IMR-90 (cell line): Measurements from ENCODE around the gene ATG7. TPM values are rescaled to one million over a fixed set of nuclear protein-coding genes. Genes with fewer than 3 reads are reported as not detected.

ENCODE experiments used
- ATAC-seq: fragments of 200-7000 bp; cut with Tn5 transposase; 2 replicates; pipeline ENCODE4 v1.9.1; 2020; ENCODE audit warnings: low read depth, mild to moderate bottlenecking, moderate library complexity
- BruUV-seq: library from RNA; stranded (reverse); fragments of 400-500 nt; replicated peaks from 2 replicates; lab custom pipeline; 2021; lab: Mats Ljungman, UMichigan
- CTCF ChIA-PET: fragments of 300-600 bp; formaldehyde crosslinking; extraction: SDS; loops from one replicate; lab custom pipeline; 2021; ENCODE audit warnings: antibody characterized with exemption; lab: Yijun Ruan, JAX
- POLR2A ChIA-PET: fragments of 300-600 bp; sonication (Branson Sonifier 250); formaldehyde crosslinking; loops from one replicate; lab custom pipeline; 2022; ENCODE audit warnings: antibody characterized with exemption; ENCODE audit not compliant: unreplicated experiment; lab: Charles Lee
- DNase-seq: peaks from one replicate; pipeline ENCODE4 v3.0.0; 2013
- H2AFZ ChIP-seq: replicated peaks from 2 replicates; pipeline ENCODE3; 2013; ENCODE audit warnings: low read length, mild to moderate bottlenecking; ENCODE audit not compliant: poor library complexity
- H2AK5ac ChIP-seq: 2 replicates; pipeline ENCODE4 v1.6.1; 2013; ENCODE audit warnings: low read depth, low read length, inconsistent platforms
- H2AK9ac ChIP-seq: replicated peaks from 2 replicates; pipeline ENCODE3; 2013; ENCODE audit warnings: mild to moderate bottlenecking, low read depth, low read length, moderate library complexity; ENCODE audit not compliant: poor library complexity
- H2BK120ac ChIP-seq: 2 replicates; pipeline ENCODE4 v1.6.1; 2013; ENCODE audit warnings: low read depth, low read length, inconsistent platforms
- H2BK15ac ChIP-seq: 3 replicates; pipeline ENCODE4 v1.6.1; 2013; ENCODE audit warnings: low read depth, low read length, inconsistent platforms
- H2BK20ac ChIP-seq: 2 replicates; pipeline ENCODE4 v1.6.1; 2013; ENCODE audit warnings: low read depth, mild to moderate bottlenecking, inconsistent platforms, low read length, moderate library complexity
- H2BK5ac ChIP-seq: 2 replicates; pipeline ENCODE4 v1.6.1; 2013; ENCODE audit warnings: mild to moderate bottlenecking, low read depth, low read length, inconsistent platforms; ENCODE audit not compliant: poor library complexity, severe bottlenecking
- H3K14ac ChIP-seq: replicated peaks from 2 replicates; pipeline ENCODE4 v1.6.1; 2013; ENCODE audit warnings: low read depth, low read length, inconsistent platforms
- H3K18ac ChIP-seq: 2 replicates; pipeline ENCODE4 v1.6.1; 2013; ENCODE audit warnings: low read depth, low read length, control low read depth
- H3K23ac ChIP-seq: 2 replicates; pipeline ENCODE4 v1.6.1; 2013; ENCODE audit warnings: low read depth, low read length, inconsistent platforms
- H3K27ac ChIP-seq: 2 replicates; pipeline ENCODE4 v1.5.1; 2013; ENCODE audit warnings: mild to moderate bottlenecking, control low read depth, low read length; ENCODE audit not compliant: insufficient read depth
- H3K27me3 ChIP-seq: 2 replicates; pipeline ENCODE4 v1.6.1; 2013; ENCODE audit warnings: low read length; ENCODE audit not compliant: control insufficient read depth, insufficient read depth
- H3K36me3 ChIP-seq: 2 replicates; pipeline ENCODE4 v1.6.1; 2013; ENCODE audit warnings: low read length, mixed read lengths; ENCODE audit not compliant: control insufficient read depth, insufficient read depth
- H3K4ac ChIP-seq: 2 replicates; pipeline ENCODE4 v1.6.1; 2013; ENCODE audit warnings: low read depth, low read length, inconsistent platforms
- H3K4me1 ChIP-seq: 2 replicates; pipeline ENCODE4 v1.6.1; 2013; ENCODE audit warnings: low read length, mixed read lengths; ENCODE audit not compliant: control insufficient read depth, insufficient read depth
- H3K4me2 ChIP-seq: 2 replicates; pipeline ENCODE4 v1.6.1; 2013; ENCODE audit warnings: low read depth, mild to moderate bottlenecking, control low read depth, low read length, moderate library complexity
- H3K4me3 ChIP-seq: 2 replicates; pipeline ENCODE4 v1.5.1; 2013; ENCODE audit warnings: low read depth, mild to moderate bottlenecking, control low read depth, low read length, moderate library complexity; ENCODE audit not compliant: insufficient read depth
- H3K56ac ChIP-seq: 2 replicates; pipeline ENCODE4 v1.6.1; 2013; ENCODE audit warnings: low read length, inconsistent platforms; ENCODE audit not compliant: insufficient read depth; ENCODE audit errors: extremely low read depth
- H3K79me1 ChIP-seq, 2 experiments: 2 replicates each; pipeline ENCODE4 v1.6.1; 2013; ENCODE audit warnings: low read length in 2 of 2, inconsistent platforms in 1 of 2, low read depth in 1 of 2
- H3K9ac ChIP-seq: 2 replicates; pipeline ENCODE4 v1.6.1; 2013; ENCODE audit warnings: low read depth, low read length, control low read depth
- H3K9me1 ChIP-seq: 2 replicates; pipeline ENCODE4 v1.6.1; 2013; ENCODE audit warnings: low read length, inconsistent platforms; ENCODE audit not compliant: insufficient read depth
- H3K9me3 ChIP-seq: 2 replicates; pipeline ENCODE4 v1.6.1; 2013; ENCODE audit warnings: low read length; ENCODE audit not compliant: control insufficient read depth, insufficient read depth
- H4K20me1 ChIP-seq: 2 replicates; pipeline ENCODE4 v1.6.1; 2013; ENCODE audit warnings: low read length, inconsistent platforms; ENCODE audit not compliant: insufficient read depth
- H4K5ac ChIP-seq: 2 replicates; pipeline ENCODE4 v1.6.1; 2013; ENCODE audit warnings: mild to moderate bottlenecking, low read depth, low read length, control low read depth
- H4K8ac ChIP-seq, 2 experiments: 2 replicates each; pipeline ENCODE4 v1.6.1; 2013; ENCODE audit warnings: low read depth in 2 of 2, low read length in 2 of 2, control low read depth in 1 of 2, inconsistent platforms in 1 of 2
- H4K91ac ChIP-seq: 2 replicates; pipeline ENCODE4 v1.6.1; 2013; ENCODE audit warnings: low read depth, low read length, inconsistent platforms; ENCODE audit not compliant: insufficient read depth
- BHLHE40 ChIP-seq: fragments of 150-350 bp; IDR thresholded peaks from 2 replicates; pipeline ENCODE4 v1.6.1; 2016; ENCODE audit warnings: mild to moderate bottlenecking, low read depth, low read length
- CEBPB ChIP-seq: IDR thresholded peaks from 2 replicates; pipeline ENCODE4 v1.6.1; 2012; ENCODE audit warnings: low read depth, low read length, improper control_type of control experiment
- CHD1 ChIP-seq: IDR thresholded peaks from 2 replicates; pipeline ENCODE4 v1.6.1; 2012; ENCODE audit warnings: low read depth, low read length, improper control_type of control experiment
- FOS ChIP-seq: fragments of 150-350 bp; IDR thresholded peaks from 2 replicates; pipeline ENCODE4 v1.6.1; 2016; ENCODE audit warnings: low read depth, low read length
- MAFK ChIP-seq: IDR thresholded peaks from 2 replicates; pipeline ENCODE4 v1.6.1; 2012; ENCODE audit warnings: low read depth, low read length, improper control_type of control experiment
- MAZ ChIP-seq: IDR thresholded peaks from 2 replicates; pipeline ENCODE4 v1.6.1; 2012; ENCODE audit warnings: low read depth, mild to moderate bottlenecking, low read length, improper control_type of control experiment, moderate library complexity, borderline replicate concordance
- NFE2L2 ChIP-seq: fragments of 150-350 bp; IDR thresholded peaks from 2 replicates; pipeline ENCODE4 v1.6.1; 2016; ENCODE audit warnings: low read depth, mild to moderate bottlenecking, low read length
- POLR2A ChIP-seq: IDR thresholded peaks from 2 replicates; pipeline ENCODE4 v1.6.1; 2012; ENCODE audit warnings: mild to moderate bottlenecking, low read depth, low read length
- RAD21 ChIP-seq: IDR thresholded peaks from 2 replicates; pipeline ENCODE4 v1.6.1; 2012; ENCODE audit warnings: low read length, improper control_type of control experiment
- RCOR1 ChIP-seq: IDR thresholded peaks from 2 replicates; pipeline ENCODE4 v1.6.1; 2012; ENCODE audit warnings: mild to moderate bottlenecking, low read length, improper control_type of control experiment; ENCODE audit not compliant: insufficient replicate concordance
- RFX5 ChIP-seq: IDR thresholded peaks from 2 replicates; pipeline ENCODE4 v1.8.0; 2012; ENCODE audit warnings: low read depth, mild to moderate bottlenecking, low read length, moderate library complexity
- SMC3 ChIP-seq: fragments of 150-350 bp; IDR thresholded peaks from 2 replicates; pipeline ENCODE4 v1.6.1; 2016; ENCODE audit warnings: low read depth, mild to moderate bottlenecking, antibody characterized with exemption, low read length, moderate library complexity
- WGBS, 2 experiments: methylation state at CpG; one replicate each; pipeline versions ENCODE4 v1.1.5 to v1.1.7; 2013; ENCODE audit warnings: missing lambda C conversion rate in 2 of 2; ENCODE audit not compliant: insufficient read length in 1 of 2; ENCODE audit errors: extremely low coverage in 2 of 2; 5-methylcytosine and 5-hydroxymethylcytosine counted together
- dilution Hi-C: fragments of 300-500 bp; cut with HindIII; formaldehyde crosslinking; loops from one replicate; pipeline ENCODE4 v1.14.3; 2018; ENCODE audit warnings: low sequenced_read_pairs; ENCODE audit not compliant: unreplicated experiment
- in situ Hi-C: fragments of 300-500 bp; cut with MboI; formaldehyde crosslinking; loops from 3 replicates; pipeline ENCODE4 v1.14.3; 2019; ENCODE audit warnings: low sequenced_read_pairs, inconsistent platforms, mixed read lengths
- intact Hi-C: fragments of 100-400 bp; cut with micrococcal nuclease; formaldehyde crosslinking; loops from 2 replicates; pipeline ENCODE4 v1.10.0; 2022
- polyA plus RNA-seq, 3 experiments: library from polyadenylated mRNA; depleted of rRNA; stranded (reverse); fragments of >200 nt; gene quantifications; 2 replicates each; pipeline ENCODE4 v1.2.3, GENCODE V29; 2012; ENCODE audit warnings: low replicate concordance in 1 of 3
- total RNA-seq: library from RNA; depleted of rRNA; stranded (reverse); fragments of >200 nt; gene quantifications from 2 replicates; pipeline ENCODE4 v1.2.3, GENCODE V29; 2012
- TF ChIP-seq, protein P1 (sequence below): fragments of 150-350 bp; IDR thresholded peaks from 2 replicates; pipeline ENCODE4 v1.6.1; 2016; ENCODE audit warnings: low read depth, mild to moderate bottlenecking, low read length, moderate library complexity, borderline replicate concordance
- TF ChIP-seq, protein P2 (sequence below): conservative IDR thresholded peaks from 2 replicates; pipeline ENCODE4 v1.5.1; 2012; ENCODE audit warnings: mild to moderate bottlenecking, low read depth, low read length, improper control_type of control experiment

The ATG7 gene
- total and polyA plus RNA-seq, 2 of the 4 experiments (the other 2 are of a cell fraction), result 15.6 to 51.4 TPM

DNA sequence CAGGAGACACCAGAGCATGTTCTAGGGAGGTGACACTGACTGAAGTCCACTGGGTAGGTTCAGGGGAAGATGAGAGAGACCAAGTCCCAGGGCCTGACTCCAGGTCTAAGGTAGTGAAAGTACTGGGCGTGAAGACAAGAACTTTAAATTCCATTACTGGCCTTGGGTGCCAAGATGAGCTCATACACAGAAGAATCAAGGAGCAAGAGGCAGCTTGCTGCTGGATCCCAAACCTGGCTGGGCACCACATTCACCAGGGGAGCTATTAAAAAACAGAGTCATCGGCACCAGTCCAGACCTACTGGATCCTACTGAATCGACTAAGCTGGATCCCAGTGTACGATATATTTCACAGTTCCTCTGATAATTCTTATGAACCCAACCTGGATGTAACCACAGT, 42.1 kb upstream of the ATG7 start:
- DNase-seq (no peak), ATAC-seq (no peak)
- peaks cover 14 to 43% of the 10 kb centered on the region in 2 experiments for H3K79me1 ChIP-seq
- 100% methylated on average over 3 of the region's 4 CpGs; no CpG with 5 or more reads in 1 of the 2 experiments for WGBS, 2 experiments
- no TSS peak for BruUV-seq
- H3K4me3 ChIP-seq, result no peak overlapping the region
- no peak overlapping the region for H3K18ac ChIP-seq
- peaks cover 3% of the 10 kb centered on the region for H3K9me1 ChIP-seq
- H3K9me3 ChIP-seq, result no peaks in the 10 kb centered on the region
- no peak overlapping the region; the same call in 2 of the 3 replicates for H2BK15ac ChIP-seq
- no peak overlapping the region for H2AK9ac ChIP-seq
- H3K14ac ChIP-seq, result no peak overlapping the region
- H3K23ac ChIP-seq, result no peak overlapping the region
- TF ChIP-seq CHD1 (no peak), POLR2A (no peak), NFE2L2 (no peak), RFX5 (no peak), FOS (no peak), BHLHE40 (no peak), SMC3 (no peak), MAFK (no peak), MAZ (no peak), CEBPB (no peak), RCOR1 (no peak), RAD21 (no peak)
- TF ChIP-seq, protein P1, sequence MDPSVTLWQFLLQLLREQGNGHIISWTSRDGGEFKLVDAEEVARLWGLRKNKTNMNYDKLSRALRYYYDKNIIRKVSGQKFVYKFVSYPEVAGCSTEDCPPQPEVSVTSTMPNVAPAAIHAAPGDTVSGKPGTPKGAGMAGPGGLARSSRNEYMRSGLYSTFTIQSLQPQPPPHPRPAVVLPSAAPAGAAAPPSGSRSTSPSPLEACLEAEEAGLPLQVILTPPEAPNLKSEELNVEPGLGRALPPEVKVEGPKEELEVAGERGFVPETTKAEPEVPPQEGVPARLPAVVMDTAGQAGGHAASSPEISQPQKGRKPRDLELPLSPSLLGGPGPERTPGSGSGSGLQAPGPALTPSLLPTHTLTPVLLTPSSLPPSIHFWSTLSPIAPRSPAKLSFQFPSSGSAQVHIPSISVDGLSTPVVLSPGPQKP, result no peak
- TF ChIP-seq, protein P2, sequence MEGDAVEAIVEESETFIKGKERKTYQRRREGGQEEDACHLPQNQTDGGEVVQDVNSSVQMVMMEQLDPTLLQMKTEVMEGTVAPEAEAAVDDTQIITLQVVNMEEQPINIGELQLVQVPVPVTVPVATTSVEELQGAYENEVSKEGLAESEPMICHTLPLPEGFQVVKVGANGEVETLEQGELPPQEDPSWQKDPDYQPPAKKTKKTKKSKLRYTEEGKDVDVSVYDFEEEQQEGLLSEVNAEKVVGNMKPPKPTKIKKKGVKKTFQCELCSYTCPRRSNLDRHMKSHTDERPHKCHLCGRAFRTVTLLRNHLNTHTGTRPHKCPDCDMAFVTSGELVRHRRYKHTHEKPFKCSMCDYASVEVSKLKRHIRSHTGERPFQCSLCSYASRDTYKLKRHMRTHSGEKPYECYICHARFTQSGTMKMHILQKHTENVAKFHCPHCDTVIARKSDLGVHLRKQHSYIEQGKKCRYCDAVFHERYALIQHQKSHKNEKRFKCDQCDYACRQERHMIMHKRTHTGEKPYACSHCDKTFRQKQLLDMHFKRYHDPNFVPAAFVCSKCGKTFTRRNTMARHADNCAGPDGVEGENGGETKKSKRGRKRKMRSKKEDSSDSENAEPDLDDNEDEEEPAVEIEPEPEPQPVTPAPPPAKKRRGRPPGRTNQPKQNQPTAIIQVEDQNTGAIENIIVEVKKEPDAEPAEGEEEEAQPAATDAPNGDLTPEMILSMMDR, result no peak
- H4K8ac ChIP-seq, result no peak overlapping the region
- H3K9ac ChIP-seq, result no peak overlapping the region
- no peak overlapping the region for H3K4ac ChIP-seq
- H3K4me1 ChIP-seq, result peaks cover 6% of the 10 kb centered on the region
- no peak overlapping the region for H4K5ac ChIP-seq
- H3K56ac ChIP-seq, result no peak overlapping the region
- no peak overlapping the region for H2AFZ ChIP-seq
- H3K27me3 ChIP-seq, result no peaks in the 10 kb centered on the region
- in situ Hi-C loops (no loop called here), intact Hi-C loops (no loop called here), dilution Hi-C loops (no loop called here)
- H3K36me3 ChIP-seq, result peaks cover 6% of the 10 kb centered on the region
- H3K27ac ChIP-seq, result no peak overlapping the region
- ChIA-PET POLR2A (no interaction called here), CTCF (no interaction called here)
- H2BK20ac ChIP-seq, result no peak overlapping the region
- H2BK5ac ChIP-seq, result no peak overlapping the region
- no peak overlapping the region for H2BK120ac ChIP-seq
- peaks cover 2% of the 10 kb centered on the region; the same call in 1 of the 2 replicates for H4K20me1 ChIP-seq
- no peak overlapping the region for H2AK5ac ChIP-seq
- no peak overlapping the region for H3K4me2 ChIP-seq
- no peak overlapping the region for H4K91ac ChIP-seq
